Mucosa of stomach (tissue), 1 donor: ENCODE results near the gene NPFFR1.
A peak's percentile ranks its signal among the peaks of the same experiment; 100 is the strongest.
"Not testable (repeated sequence)": the region's sequence is repeated elsewhere in the genome, so short reads cannot be mapped to it uniquely, and the experiment has no call there.

Source experiments
- H3K27me3 ChIP-seq: one replicate; pipeline ENCODE4 v1.7.0; 2013; ENCODE audit warnings: mild to moderate bottlenecking, low read length; ENCODE audit not compliant: control insufficient read depth, insufficient read depth
- H3K36me3 ChIP-seq: one replicate; pipeline ENCODE4 v1.7.0; 2013; ENCODE audit warnings: low read length; ENCODE audit not compliant: control insufficient read depth, insufficient read depth
- H3K4me1 ChIP-seq: one replicate; pipeline ENCODE4 v1.7.0; 2013; ENCODE audit warnings: mild to moderate bottlenecking, low read length; ENCODE audit not compliant: control insufficient read depth, insufficient read depth
- H3K4me3 ChIP-seq: one replicate; pipeline ENCODE4 v1.7.0; 2013; ENCODE audit warnings: low read length
- H3K9ac ChIP-seq: one replicate; pipeline ENCODE4 v1.7.0; 2013; ENCODE audit warnings: mild to moderate bottlenecking, low read length, moderate library complexity
- H3K9me3 ChIP-seq: one replicate; pipeline ENCODE4 v1.7.0; 2013; ENCODE audit warnings: mild to moderate bottlenecking, low read length, moderate library complexity; ENCODE audit not compliant: control insufficient read depth
- donor health status: Pancreatic carcinoma.

The NPFFR1 gene

DNA sequence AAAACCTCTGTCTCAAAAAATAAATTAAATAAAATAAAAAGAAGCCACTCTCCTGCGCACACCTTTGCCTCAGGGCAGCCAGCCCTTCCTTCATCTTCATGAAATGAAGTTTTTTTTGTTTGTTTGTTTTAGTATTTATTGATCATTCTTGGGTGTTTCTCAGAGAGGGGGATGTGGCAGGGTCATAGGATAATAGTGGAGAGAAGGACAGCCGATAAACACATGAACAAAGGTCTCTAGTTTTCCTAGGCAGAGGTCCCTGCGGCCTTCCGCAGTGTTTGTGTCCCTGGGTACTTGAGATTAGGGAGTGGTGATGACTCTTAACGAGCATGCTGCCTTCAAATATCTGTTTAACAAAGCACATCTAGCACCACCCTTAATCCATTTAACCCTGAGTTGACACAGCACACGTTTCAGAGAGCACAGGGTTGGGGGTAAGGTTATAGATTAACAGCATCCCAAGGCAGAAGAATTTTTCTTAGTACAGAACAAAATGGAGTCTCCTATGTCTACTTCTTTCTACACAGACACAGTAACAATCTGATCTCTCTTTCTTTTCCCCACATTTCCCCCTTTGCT, 45.8 kb downstream of the NPFFR1 start:
- H3K27me3 ChIP-seq, H3K9ac ChIP-seq, H3K36me3 ChIP-seq, H3K4me1 ChIP-seq, H3K4me3 ChIP-seq, H3K9me3 ChIP-seq: not testable (repeated sequence)

DNA sequence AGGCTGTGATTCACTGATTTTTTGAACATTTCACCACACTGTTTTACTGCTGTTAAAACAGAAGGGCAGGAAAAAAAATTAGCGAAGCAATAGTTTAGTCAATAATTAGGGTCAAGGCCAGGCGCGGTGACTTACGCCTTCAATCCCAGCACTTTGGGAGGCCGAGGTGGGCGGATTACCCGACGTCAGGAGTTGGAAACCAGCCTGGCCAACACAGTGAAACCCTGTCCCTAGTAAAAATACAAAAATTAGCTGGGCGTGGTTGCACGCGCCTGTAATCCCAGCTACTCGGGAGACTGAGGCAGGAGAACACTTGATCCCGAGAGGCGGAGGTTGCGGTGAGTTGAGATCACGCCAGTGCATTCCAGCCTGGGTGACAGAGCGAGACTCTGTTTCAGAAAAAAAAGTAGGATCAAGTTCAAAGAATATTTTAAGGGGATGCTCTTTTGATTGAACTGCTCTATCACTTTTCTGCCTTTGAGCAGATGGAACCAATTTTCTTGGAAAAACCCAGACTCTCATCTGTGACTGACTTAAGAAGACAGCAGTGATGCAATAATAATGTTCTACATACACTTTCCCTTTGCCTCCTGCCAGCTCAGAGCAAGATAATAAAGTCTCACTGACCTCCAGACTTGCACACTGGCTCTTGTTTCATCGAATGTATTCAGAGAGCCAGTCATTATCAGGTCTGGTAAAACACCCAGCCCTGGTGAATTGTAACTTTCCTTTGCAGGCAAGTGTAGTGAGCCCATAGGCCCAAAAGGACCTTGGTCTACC, 48.9 kb downstream of the NPFFR1 start:
- H3K9me3 ChIP-seq: no peaks in the 10 kb centered on the region
- H3K4me3 ChIP-seq: no peak overlapping the region
- no peaks in the 10 kb centered on the region for H3K36me3 ChIP-seq
- no peaks in the 10 kb centered on the region for H3K27me3 ChIP-seq
- no peak overlapping the region for H3K9ac ChIP-seq
- peaks cover 11% of the 10 kb centered on the region for H3K4me1 ChIP-seq

DNA sequence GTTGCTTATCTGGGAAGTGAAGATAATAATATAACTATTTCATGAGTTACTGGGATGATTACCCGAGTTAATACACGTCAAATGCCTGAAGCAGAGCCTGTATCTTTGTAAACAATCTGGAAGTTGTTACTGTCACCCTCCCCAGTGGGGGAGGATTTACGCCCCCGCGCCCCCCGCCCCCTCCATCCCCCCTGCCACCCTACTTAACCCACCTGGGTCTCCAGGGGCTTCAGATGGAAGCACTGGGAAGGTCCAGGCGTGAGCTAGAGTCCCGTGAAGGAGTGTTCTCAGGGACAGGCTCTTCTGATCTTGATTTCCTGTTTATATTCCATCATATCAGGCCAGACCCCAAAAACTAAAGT, 49.9 kb downstream of the NPFFR1 start:
- H3K9me3 ChIP-seq: no peaks in the 10 kb centered on the region
- H3K9ac ChIP-seq: peak overlapping the region; percentile 98
- peaks cover 12% of the 10 kb centered on the region for H3K4me1 ChIP-seq
- H3K27me3 ChIP-seq: no peaks in the 10 kb centered on the region
- no peaks in the 10 kb centered on the region for H3K36me3 ChIP-seq
- peak overlapping the region; percentile 93 for H3K4me3 ChIP-seq

DNA sequence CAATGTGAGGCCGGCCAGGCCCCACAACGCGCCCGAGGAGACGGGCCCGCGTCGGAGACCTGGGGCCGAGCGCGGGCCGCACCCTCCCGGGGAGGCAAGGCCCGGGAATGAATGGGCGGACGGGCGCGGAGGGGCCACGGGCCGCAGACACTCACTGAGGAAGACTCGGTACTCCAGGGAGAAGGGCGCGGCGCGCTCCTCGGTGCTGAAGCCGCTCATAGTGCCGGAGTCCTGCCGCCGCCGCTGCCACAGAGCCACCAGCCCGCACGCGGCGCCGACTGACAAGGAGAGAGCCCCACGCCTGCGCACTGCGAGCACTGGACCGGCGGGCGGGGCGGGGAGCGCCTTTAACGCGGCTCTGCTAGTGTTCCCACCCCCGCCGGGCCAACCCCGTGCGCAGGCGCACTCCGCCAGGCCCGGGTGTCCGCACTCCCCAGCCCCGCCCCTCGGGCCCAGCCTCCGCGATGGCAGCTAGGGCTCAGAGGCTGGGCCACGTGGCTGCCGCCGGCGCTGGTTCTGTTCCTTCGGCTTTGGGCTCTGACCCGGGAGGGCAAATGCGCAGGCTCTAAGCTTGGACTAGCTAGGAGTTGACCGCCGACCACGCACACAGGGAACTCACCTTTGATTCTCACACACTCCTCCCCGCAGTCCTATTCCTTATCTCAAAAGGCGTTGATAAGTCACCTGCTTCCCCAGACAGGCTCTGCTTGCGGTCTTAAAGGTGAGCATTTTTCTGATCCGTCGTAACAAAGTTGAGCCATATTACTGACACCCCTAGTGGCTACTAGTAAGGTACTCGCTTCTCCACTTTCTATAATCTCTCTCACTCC, 50.5 kb downstream of the NPFFR1 start, which contains the start of gene PPA1:
Gene PPA1, minus strand, starts transcription at position 321 of the 830 bp plus-strand sequence. Its CDS starts 102 bp downstream, at position 219.
- Histone ChIP-seq H3K27me3 (no peaks in the 10 kb centered on the region), H3K4me1 (peaks cover 17% of the 10 kb centered on the region), H3K4me3 (peak within 1 kb of the TSS; percentile 93), H3K36me3 (no peaks in the 10 kb centered on the region), H3K9me3 (no peaks in the 10 kb centered on the region), H3K9ac (peak within 1 kb of the TSS; percentile 98)

- H3K4me3 ChIP-seq: peak overlapping the region; percentile 93
- H3K4me1 ChIP-seq: peaks cover 21% of the 10 kb centered on the region
- H3K9ac ChIP-seq: peak overlapping the region; percentile 98
- no peaks in the 10 kb centered on the region for H3K27me3 ChIP-seq
- H3K36me3 ChIP-seq: no peaks in the 10 kb centered on the region
- no peaks in the 10 kb centered on the region for H3K9me3 ChIP-seq
Measured at GRCh38 chr10:70232859-70233108, 51.0 kb downstream of the NPFFR1 start.

GRCh38 chr10:70232155-70232858, 51.5 kb downstream of the NPFFR1 start:
- Histone ChIP-seq H3K27me3 (no peaks in the 10 kb centered on the region), H3K9ac (peak overlapping the region; percentile 98), H3K36me3 (no peaks in the 10 kb centered on the region), H3K9me3 (no peaks in the 10 kb centered on the region), H3K4me3 (peak overlapping the region; percentile 93), H3K4me1 (peaks cover 21% of the 10 kb centered on the region)

DNA sequence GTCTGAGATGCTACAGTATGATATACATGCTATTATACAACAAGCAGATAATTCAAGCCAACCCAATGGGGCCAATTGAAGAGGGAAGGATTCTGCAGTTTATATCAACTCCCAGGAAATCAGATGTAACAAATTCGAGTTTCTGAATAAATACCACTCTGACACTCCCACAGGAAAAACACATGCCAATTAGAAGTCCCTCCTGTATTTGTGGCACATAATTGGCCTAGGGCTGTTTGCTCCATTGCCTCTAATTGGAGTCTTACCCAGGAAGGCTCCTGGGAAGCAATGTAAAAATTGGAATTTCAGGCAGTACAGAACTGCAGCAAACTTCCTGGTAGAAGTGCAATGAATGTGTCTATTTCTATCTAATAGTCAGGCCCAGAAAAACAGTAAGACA, 55.3 kb downstream of the NPFFR1 start:
- Histone ChIP-seq H3K36me3 (no peaks in the 10 kb centered on the region), H3K9me3 (no peaks in the 10 kb centered on the region), H3K9ac (no peak overlapping the region), H3K4me1 (peaks cover 18% of the 10 kb centered on the region), H3K4me3 (no peak overlapping the region), H3K27me3 (no peaks in the 10 kb centered on the region)

DNA sequence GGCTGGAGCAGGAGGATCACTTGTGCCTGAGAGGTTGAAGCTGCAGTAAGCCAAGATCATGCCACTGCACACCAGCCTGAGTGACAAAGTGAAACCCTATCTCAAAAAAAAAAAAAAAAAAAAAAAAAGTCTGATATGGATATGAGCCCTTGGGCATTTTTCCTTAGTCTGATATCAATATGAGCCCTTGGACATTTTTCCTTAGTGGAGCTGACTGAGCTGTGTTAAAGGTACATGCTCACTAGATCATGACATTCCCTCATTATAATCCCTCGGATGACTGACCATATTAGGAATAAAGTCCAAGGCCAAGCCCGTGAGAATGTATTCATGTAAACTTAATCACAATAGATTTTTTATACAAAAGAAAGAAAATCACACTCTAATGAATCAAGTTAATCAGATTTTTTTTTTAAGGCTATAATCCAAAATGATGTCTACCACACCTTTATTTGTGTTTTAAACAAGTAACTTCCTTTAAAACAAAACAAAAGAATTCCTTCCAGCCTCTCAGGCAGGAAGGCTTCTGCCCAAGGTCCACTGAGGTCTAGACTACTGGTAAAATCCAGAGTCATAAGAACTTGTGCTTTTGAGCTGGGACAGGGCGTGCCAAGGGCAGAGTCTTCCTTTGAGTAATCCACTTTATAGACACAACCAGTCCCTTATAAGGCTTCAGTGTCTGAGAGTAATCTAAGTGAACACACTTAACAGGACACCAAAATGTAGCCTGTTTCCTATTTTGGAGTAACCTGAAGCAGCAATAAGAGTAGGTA, 56.1 kb downstream of the NPFFR1 start:
- no peak overlapping the region for H3K4me3 ChIP-seq
- H3K4me1 ChIP-seq: peaks cover 16% of the 10 kb centered on the region
- H3K36me3 ChIP-seq: no peaks in the 10 kb centered on the region
- H3K27me3 ChIP-seq: no peaks in the 10 kb centered on the region
- H3K9ac ChIP-seq: no peak overlapping the region
- H3K9me3 ChIP-seq: no peaks in the 10 kb centered on the region

DNA sequence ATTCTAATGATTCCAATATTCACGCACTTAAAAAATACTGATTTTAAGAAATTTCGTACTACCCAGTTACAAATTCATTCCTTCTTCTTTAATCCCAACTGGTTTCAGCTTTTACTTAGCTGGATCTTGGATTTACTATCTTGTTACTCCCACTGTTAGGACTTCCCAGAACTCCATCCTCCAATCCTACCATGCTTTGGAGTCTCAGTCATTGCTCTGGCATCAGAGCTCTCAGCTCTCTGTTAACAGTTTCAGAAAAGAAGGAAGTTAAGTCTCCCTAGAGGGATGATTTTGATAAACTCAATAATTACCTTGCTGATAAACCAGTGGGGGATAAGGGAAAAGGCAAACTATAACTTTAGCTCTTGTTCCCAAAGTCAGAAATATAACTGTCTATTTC, 60.1 kb downstream of the NPFFR1 start:
- Histone ChIP-seq H3K9me3 (no peaks in the 10 kb centered on the region), H3K4me1 (peaks cover 21% of the 10 kb centered on the region), H3K27me3 (no peaks in the 10 kb centered on the region), H3K4me3 (no peak overlapping the region), H3K36me3 (no peaks in the 10 kb centered on the region), H3K9ac (no peak overlapping the region)

- not testable (repeated sequence) for H3K9ac ChIP-seq, H3K9me3 ChIP-seq, H3K36me3 ChIP-seq, H3K4me3 ChIP-seq, H3K27me3 ChIP-seq
- H3K4me1 ChIP-seq: peaks cover 13% of the 10 kb centered on the region
Measured at GRCh38 chr10:70222811-70223447, 60.9 kb downstream of the NPFFR1 start.

- Histone ChIP-seq H3K9me3 (no peaks in the 10 kb centered on the region), H3K4me1 (peaks cover 13% of the 10 kb centered on the region), H3K9ac (no peak overlapping the region), H3K27me3 (no peaks in the 10 kb centered on the region), H3K4me3 (no peak overlapping the region), H3K36me3 (no peaks in the 10 kb centered on the region)
Measured at GRCh38 chr10:70222340-70222794, 61.4 kb downstream of the NPFFR1 start.
